Measurements from ENCODE around the gene DIS3L2.

The DIS3L2 gene

GRCh38 chr2:231961349-231962166 is at the start of gene DIS3L2:
Gene DIS3L2 (plus strand): TSS chr2:231961713. CDS start chr2:232014928, 53,215 bp downstream.
- no peak for FAIRE-seq

GRCh38 chr2:231914077-231914690 is 47.3 kb upstream of the DIS3L2 start:
- FAIRE-seq: no peak

GRCh38 chr2:231917280-231918066 is 44.0 kb upstream of the DIS3L2 start:
- FAIRE-seq: no peak

GRCh38 chr2:231918501-231919330 is 42.8 kb upstream of the DIS3L2 start:
- FAIRE-seq: no peak

GRCh38 chr2:231919341-231920035 is 42.0 kb upstream of the DIS3L2 start:
- no peak for FAIRE-seq

GRCh38 chr2:231920366-231920765 is 41.1 kb upstream of the DIS3L2 start:
- FAIRE-seq: no peak

GRCh38 chr2:231920795-231921194 is 40.7 kb upstream of the DIS3L2 start:
- FAIRE-seq: no peak

- FAIRE-seq: no peak
Observed at GRCh38 chr2:231922311-231923009, 39.1 kb upstream of the DIS3L2 start.

- no peak for FAIRE-seq
Observed at GRCh38 chr2:231923010-231923344, 38.5 kb upstream of the DIS3L2 start.

- FAIRE-seq: no peak
Observed at GRCh38 chr2:231923951-231924888, 37.3 kb upstream of the DIS3L2 start.

GRCh38 chr2:231924889-231925275 is 36.6 kb upstream of the DIS3L2 start:
- FAIRE-seq: no peak

- FAIRE-seq: no peak
Observed at GRCh38 chr2:231925303-231926179, 36.0 kb upstream of the DIS3L2 start.

- no peak for FAIRE-seq
Observed at GRCh38 chr2:231926180-231926741, 35.3 kb upstream of the DIS3L2 start, which contains the start of gene NPPC. Gene NPPC (minus strand): TSS chr2:231926396. CDS start chr2:231926249, 147 bp downstream.

- no peak for FAIRE-seq
Observed at GRCh38 chr2:231926761-231927565, 34.5 kb upstream of the DIS3L2 start.

- no peak for FAIRE-seq
Observed at GRCh38 chr2:231927566-231927890, 34.0 kb upstream of the DIS3L2 start.

GRCh38 chr2:231928481-231928880 is 33.0 kb upstream of the DIS3L2 start:
- no peak for FAIRE-seq

- no peak for FAIRE-seq
Observed at GRCh38 chr2:231928901-231929725, 32.4 kb upstream of the DIS3L2 start.
